Peyer's patch (tissue), 4 donors: ENCODE results near the gene INO80B.

Source experiments
- CTCF ChIP-seq, 6 experiments: fragments of 450-650 bp in 4 of 6; fragments of 200-600 bp in 2 of 6; sonication (generic) in 1 of 6; IDR thresholded peaks; one replicate each; pipeline ENCODE4 v1.5.1; 2017 to 2019; ENCODE audit warnings: antibody characterized with exemption in 6 of 6, mild to moderate bottlenecking in 3 of 6, moderate library complexity in 1 of 6
- POLR2A ChIP-seq, 2 donors: fragments of 450-650 bp; IDR thresholded peaks; one replicate each; pipeline ENCODE4 v1.5.1; 2017; ENCODE audit warnings: antibody characterized with exemption in 2 of 2, mild to moderate bottlenecking in 2 of 2, moderate library complexity in 2 of 2

- TF ChIP-seq CTCF (IDR thresholded peaks at IDR 0.05) = no peak
- peak; percentile 79 to 80 for TF ChIP-seq POLR2A (IDR thresholded peaks at IDR 0.05)
Measured at GRCh38 chr2:74472086-74472944, 17.4 kb downstream of the INO80B start, which contains the start of gene MRPL53.
